22Rv1 (cell line): ENCODE data around the gene LRRC32.

Experiments used
- ZFX ChIP-seq: fragments of 450-650 bp; IDR thresholded peaks from 2 replicates; pipeline ENCODE4 v1.6.1; 2017; ENCODE audit warnings: antibody characterized with exemption, borderline replicate concordance
- TF ChIP-seq, protein P1 (sequence below): fragments of 450-650 bp; IDR thresholded peaks from 2 replicates; pipeline ENCODE4 v1.5.1; 2017; ENCODE audit warnings: mild to moderate bottlenecking

DNA sequence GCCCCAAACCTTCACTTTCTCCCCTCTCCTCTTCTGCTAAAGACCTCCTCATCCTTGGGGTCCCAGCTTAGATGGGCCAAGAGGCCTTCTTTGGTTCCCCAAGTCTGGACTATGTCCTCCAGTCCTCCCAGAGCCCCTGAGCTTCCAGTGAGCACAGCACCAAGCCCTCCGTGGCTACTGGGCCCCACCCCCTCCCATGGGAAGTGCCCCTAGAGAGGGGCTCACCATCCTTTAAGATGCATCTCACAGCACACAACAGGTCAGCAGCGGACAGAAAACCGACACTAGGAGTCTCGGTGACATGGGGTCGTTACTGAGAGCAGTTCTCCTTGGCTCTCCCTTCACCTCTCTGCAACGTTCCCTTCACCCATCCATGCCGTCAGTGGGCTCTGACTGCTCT is 2.7 kb downstream of the LRRC32 start:
- TF ChIP-seq, protein P1, sequence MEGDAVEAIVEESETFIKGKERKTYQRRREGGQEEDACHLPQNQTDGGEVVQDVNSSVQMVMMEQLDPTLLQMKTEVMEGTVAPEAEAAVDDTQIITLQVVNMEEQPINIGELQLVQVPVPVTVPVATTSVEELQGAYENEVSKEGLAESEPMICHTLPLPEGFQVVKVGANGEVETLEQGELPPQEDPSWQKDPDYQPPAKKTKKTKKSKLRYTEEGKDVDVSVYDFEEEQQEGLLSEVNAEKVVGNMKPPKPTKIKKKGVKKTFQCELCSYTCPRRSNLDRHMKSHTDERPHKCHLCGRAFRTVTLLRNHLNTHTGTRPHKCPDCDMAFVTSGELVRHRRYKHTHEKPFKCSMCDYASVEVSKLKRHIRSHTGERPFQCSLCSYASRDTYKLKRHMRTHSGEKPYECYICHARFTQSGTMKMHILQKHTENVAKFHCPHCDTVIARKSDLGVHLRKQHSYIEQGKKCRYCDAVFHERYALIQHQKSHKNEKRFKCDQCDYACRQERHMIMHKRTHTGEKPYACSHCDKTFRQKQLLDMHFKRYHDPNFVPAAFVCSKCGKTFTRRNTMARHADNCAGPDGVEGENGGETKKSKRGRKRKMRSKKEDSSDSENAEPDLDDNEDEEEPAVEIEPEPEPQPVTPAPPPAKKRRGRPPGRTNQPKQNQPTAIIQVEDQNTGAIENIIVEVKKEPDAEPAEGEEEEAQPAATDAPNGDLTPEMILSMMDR = no peak
- TF ChIP-seq ZFX = no peak
